Suprapubic skin (tissue), 4 donors: ENCODE measurements around the gene TBX5. TPM values are rescaled to one million over a fixed set of nuclear protein-coding genes. Genes with fewer than 3 reads are reported as not detected.

ENCODE experiments used
- DNase-seq, 2 donors: peaks; one replicate each; pipeline ENCODE4 v3.0.0-alpha.2; 2019; ENCODE audit warnings: low spot score in 2 of 2
- H3K27ac ChIP-seq: fragments of 200-600 bp; sonication (generic); one replicate; pipeline ENCODE4 v1.5.1; 2019
- H3K27me3 ChIP-seq: fragments of 200-600 bp; sonication (generic); one replicate; pipeline ENCODE4 v1.5.1; 2019
- H3K36me3 ChIP-seq: fragments of 200-600 bp; sonication (generic); one replicate; pipeline ENCODE4 v1.5.1; 2019
- H3K4me1 ChIP-seq: fragments of 200-600 bp; sonication (generic); one replicate; pipeline ENCODE4 v1.5.1; 2019
- H3K4me3 ChIP-seq: fragments of 200-600 bp; sonication (generic); one replicate; pipeline ENCODE4 v1.5.1; 2019; ENCODE audit warnings: mild to moderate bottlenecking
- H3K9me3 ChIP-seq: fragments of 200-600 bp; sonication (generic); one replicate; pipeline ENCODE4 v1.5.1; 2019
- CTCF ChIP-seq, 2 donors: fragments of 200-600 bp in 1 of 2; fragments of 450-650 bp in 1 of 2; sonication (generic) in 1 of 2; IDR thresholded peaks; one replicate each; pipeline ENCODE4 v1.5.1; 2016 to 2019; ENCODE audit warnings: antibody characterized with exemption in 2 of 2, mild to moderate bottlenecking in 1 of 2, moderate library complexity in 1 of 2
- EP300 ChIP-seq: sonication (generic); formaldehyde crosslinking; IDR thresholded peaks from one replicate; pipeline ENCODE4 v1.6.1; 2017; ENCODE audit warnings: antibody characterized with exemption
- POLR2A ChIP-seq, 2 donors: fragments of 450-650 bp; IDR thresholded peaks; one replicate each; pipeline ENCODE4 v1.6.1; 2017; ENCODE audit warnings: antibody characterized with exemption in 2 of 2, mild to moderate bottlenecking in 2 of 2, moderate library complexity in 2 of 2
- POLR2AphosphoS5 ChIP-seq, 3 donors: sonication (generic); formaldehyde crosslinking; IDR thresholded peaks; one replicate each; pipeline ENCODE4 v1.6.1; 2017; ENCODE audit warnings: antibody characterized with exemption in 3 of 3
- WGBS: methylation state at CpG from one replicate; pipeline ENCODE4 v1.1.5; 2018; 5-methylcytosine and 5-hydroxymethylcytosine counted together
- total RNA-seq, 4 donors: library from RNA; depleted of rRNA; stranded (reverse); fragments of >200 nt; gene quantifications; one replicate each; pipeline ENCODE4 v1.1.0, GENCODE V29; 2016

Gene TBX5
- total RNA-seq, 4 donors from 2014 or later, result 0.44 to 3.5 (median 2.1) TPM; not detected in 1

- 43% methylated on average over 2 of the region's 2 CpGs for WGBS
- peaks cover 15% of the 10 kb centered on the region for H3K27me3 ChIP-seq
- TF ChIP-seq POLR2A (IDR thresholded peaks at IDR 0.05) (no peak), EP300 (no peak), POLR2AphosphoS5 (IDR thresholded peaks at IDR 0.05) (no peak), CTCF (IDR thresholded peaks at IDR 0.05) (no peak)
Observed at GRCh38 chr12:114381177-114381576, 24.8 kb downstream of the TBX5 start.

GRCh38 chr12:114371733-114372132 lies 34.2 kb downstream of the TBX5 start:
- H3K36me3 ChIP-seq, result no peaks in the 10 kb centered on the region
- 67% methylated on average over 7 of the region's 7 CpGs for WGBS
- H3K4me3 ChIP-seq, result no peak overlapping the region
- no peaks in the 10 kb centered on the region for H3K9me3 ChIP-seq
- no peak for DNase-seq
- no peak for TF ChIP-seq POLR2A (IDR thresholded peaks at IDR 0.05)
- TF ChIP-seq POLR2AphosphoS5 (IDR thresholded peaks at IDR 0.05), result no peak
- TF ChIP-seq EP300, result no peak
- TF ChIP-seq CTCF (IDR thresholded peaks at IDR 0.05), result no peak
- H3K27ac ChIP-seq, result no peak overlapping the region
- H3K4me1 ChIP-seq, result peaks cover 3% of the 10 kb centered on the region
- peaks cover 2% of the 10 kb centered on the region for H3K27me3 ChIP-seq

More at GRCh38 chr12:114381177-114381576, 24.8 kb downstream of the TBX5 start:
- H3K36me3 ChIP-seq, result no peaks in the 10 kb centered on the region
- DNase-seq, result no peak
- no peaks in the 10 kb centered on the region for H3K9me3 ChIP-seq
- no peaks in the 10 kb centered on the region for H3K4me1 ChIP-seq
- H3K4me3 ChIP-seq, result no peak overlapping the region
- no peak overlapping the region for H3K27ac ChIP-seq

GRCh38 chr12:114371250-114371649 lies 34.7 kb downstream of the TBX5 start:
- Histone ChIP-seq H3K9me3 (no peaks in the 10 kb centered on the region), H3K4me1 (peaks cover 3% of the 10 kb centered on the region), H3K36me3 (no peaks in the 10 kb centered on the region), H3K27me3 (peaks cover 3% of the 10 kb centered on the region), H3K4me3 (no peak overlapping the region), H3K27ac (no peak overlapping the region)
- TF ChIP-seq EP300 (no peak), CTCF (IDR thresholded peaks at IDR 0.05) (no peak), POLR2AphosphoS5 (IDR thresholded peaks at IDR 0.05) (no peak), POLR2A (IDR thresholded peaks at IDR 0.05) (no peak)
- WGBS, result 68% methylated on average over 13 of the region's 13 CpGs
- DNase-seq, result no peak

GRCh38 chr12:114368685-114369452 lies 37.1 kb downstream of the TBX5 start:
- H3K4me1 ChIP-seq, result peaks cover 3% of the 10 kb centered on the region
- no peak overlapping the region for H3K4me3 ChIP-seq
- peak overlapping the region; percentile 65 for H3K27ac ChIP-seq
- H3K9me3 ChIP-seq, result no peaks in the 10 kb centered on the region
- no peaks in the 10 kb centered on the region for H3K36me3 ChIP-seq
- no peak for TF ChIP-seq CTCF (IDR thresholded peaks at IDR 0.05)
- no peak for TF ChIP-seq POLR2AphosphoS5 (IDR thresholded peaks at IDR 0.05)
- no peak for TF ChIP-seq EP300
- TF ChIP-seq POLR2A (IDR thresholded peaks at IDR 0.05), result no peak
- 33% methylated on average over 8 of the region's 8 CpGs for whole genome bisulfite sequencing
- peaks cover 4% of the 10 kb centered on the region for H3K27me3 ChIP-seq
- DNase-seq, result peak in 1 of 2 donors; percentile 71

- H3K4me3 ChIP-seq, result no peak overlapping the region
- H3K4me1 ChIP-seq, result no peaks in the 10 kb centered on the region
- WGBS, result 65% methylated on average over 4 of the region's 4 CpGs
- no peaks in the 10 kb centered on the region for H3K36me3 ChIP-seq
- H3K27ac ChIP-seq, result no peak overlapping the region
- DNase-seq, result no peak
- TF ChIP-seq POLR2A (IDR thresholded peaks at IDR 0.05) (no peak), CTCF (IDR thresholded peaks at IDR 0.05) (no peak), EP300 (no peak), POLR2AphosphoS5 (IDR thresholded peaks at IDR 0.05) (no peak)
- H3K9me3 ChIP-seq, result no peaks in the 10 kb centered on the region
- peaks cover 4% of the 10 kb centered on the region for H3K27me3 ChIP-seq
Observed at GRCh38 chr12:114361992-114362391, 44.0 kb downstream of the TBX5 start.
